HCT116 (cell line): ENCODE data around the gene OR6C70.

Experiments used
- CTCF ChIP-seq, 3 experiments: fragments of 200-600 bp in 1 of 3; sonication (generic) in 1 of 3; IDR thresholded peaks in 2 of 3; conservative IDR thresholded peaks in 1 of 3; 2 replicates each; pipeline ENCODE4 v1.5.1; 2012 to 2017; ENCODE audit warnings: low read depth in 2 of 3, low read length in 2 of 3, antibody characterized with exemption in 1 of 3, borderline replicate concordance in 1 of 3, control low read depth in 1 of 3, mild to moderate bottlenecking in 1 of 3, mixed read lengths in 1 of 3, mixed run types in 1 of 3, moderate library complexity in 1 of 3; ENCODE audit not compliant: insufficient read depth in 1 of 3
- POLR2A ChIP-seq: IDR thresholded peaks from 2 replicates; pipeline ENCODE4 v1.7.0; 2011; ENCODE audit warnings: borderline replicate concordance; ENCODE audit not compliant: insufficient read depth, insufficient read length; ENCODE audit errors: extremely low read depth
- POLR2AphosphoS5 ChIP-seq: IDR thresholded peaks from 2 replicates; pipeline ENCODE4 v1.6.1; 2011; ENCODE audit warnings: mild to moderate bottlenecking, low read depth, low read length, moderate library complexity
- RAD21 ChIP-seq: IDR thresholded peaks from 2 replicates; pipeline ENCODE4 v1.6.1; 2012; ENCODE audit warnings: low read depth, mild to moderate bottlenecking
- REST ChIP-seq: IDR thresholded peaks from 2 replicates; pipeline ENCODE4 v1.6.1; 2012; ENCODE audit warnings: low read depth
- SP1 ChIP-seq: IDR thresholded peaks from 2 replicates; pipeline ENCODE4 v1.6.1; 2012; ENCODE audit warnings: low read depth

DNA sequence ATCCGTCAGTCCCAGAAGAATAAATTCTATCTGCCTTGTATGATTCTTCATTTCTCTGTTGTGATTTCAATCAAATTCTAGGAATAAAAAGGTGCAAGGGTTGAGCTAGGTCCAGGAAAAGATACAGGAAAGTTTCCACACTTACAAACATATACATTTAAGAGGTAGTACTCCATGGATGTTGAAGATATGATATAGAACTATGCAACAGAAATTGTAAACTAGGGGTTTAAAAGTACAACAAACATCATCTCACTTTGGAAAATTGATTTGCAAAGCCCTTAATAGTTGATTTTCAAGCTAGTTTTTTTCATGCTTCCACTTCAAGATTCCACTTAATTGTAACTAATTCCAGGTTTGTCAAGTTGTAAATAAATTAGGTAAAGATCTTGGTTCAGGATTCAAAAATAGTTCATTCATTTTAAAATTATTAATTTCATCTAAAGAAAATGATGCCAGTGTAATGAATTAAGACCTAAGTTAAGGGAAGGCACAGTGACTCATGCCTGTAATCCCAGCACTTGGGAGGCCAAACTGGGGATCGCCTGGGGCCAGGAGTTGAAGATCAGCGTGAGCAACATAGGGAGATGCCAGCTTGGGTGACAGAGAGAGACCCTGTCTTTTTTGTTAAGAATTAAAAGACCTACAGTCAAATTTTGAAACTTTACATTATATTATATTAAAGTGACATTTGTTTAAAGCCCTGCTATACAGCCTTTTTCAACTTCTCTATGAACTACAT lies at the start of gene OR6C70:
- TF ChIP-seq RAD21 = no peak
- TF ChIP-seq CTCF (IDR thresholded peaks at IDR 0.05 in 2 of 3, conservative IDR thresholded peaks at IDR 0.05 in 1 of 3; ENCODE audit: borderline replicate concordance in 1 of 3, insufficient read depth in 1 of 3, low read depth in 2 of 3, low read length in 2 of 3) = no peak
- TF ChIP-seq POLR2AphosphoS5 = no peak
- no peak for TF ChIP-seq POLR2A
- TF ChIP-seq REST = no peak
- no peak for TF ChIP-seq SP1
